ENCODE data around the gene KCND3.

The KCND3 gene

GRCh38 chr1:111837393-111837792, 152.1 kb downstream of the KCND3 start:
- no peak for DNase-seq

GRCh38 chr1:111836111-111836510, 153.4 kb downstream of the KCND3 start:
- no peak for DNase-seq

GRCh38 chr1:111835514-111835913, 154.0 kb downstream of the KCND3 start:
- no peak for DNase-seq

GRCh38 chr1:111834956-111835355, 154.5 kb downstream of the KCND3 start:
- no peak for DNase-seq

- no peak for DNase-seq
These were observed 156.1 kb downstream of the KCND3 start for GRCh38 chr1:111833334-111833733.

- DNase-seq, result no peak
These were observed 156.8 kb downstream of the KCND3 start for GRCh38 chr1:111832521-111833155.

- no peak for DNase-seq
These were observed 158.3 kb downstream of the KCND3 start for GRCh38 chr1:111831153-111831552.

- DNase-seq, result no peak
These were observed 161.5 kb downstream of the KCND3 start for GRCh38 chr1:111827946-111828345.

- no peak for DNase-seq
These were observed 163.2 kb downstream of the KCND3 start for GRCh38 chr1:111826278-111826677.

GRCh38 chr1:111825217-111825616, 164.3 kb downstream of the KCND3 start:
- no peak for DNase-seq

- no peak for DNase-seq
These were observed 167.3 kb downstream of the KCND3 start for GRCh38 chr1:111822138-111822537.

GRCh38 chr1:111821121-111821745, 168.2 kb downstream of the KCND3 start:
- no peak for DNase-seq

- DNase-seq, result no peak
These were observed 169.8 kb downstream of the KCND3 start for GRCh38 chr1:111819566-111820263.

GRCh38 chr1:111818546-111818945, 170.9 kb downstream of the KCND3 start:
- DNase-seq, result no peak

- no peak for DNase-seq
These were observed 171.4 kb downstream of the KCND3 start for GRCh38 chr1:111818081-111818480.

GRCh38 chr1:111814642-111815041, 174.8 kb downstream of the KCND3 start:
- no peak for DNase-seq

GRCh38 chr1:111814305-111814628, 175.2 kb downstream of the KCND3 start:
- DNase-seq, result no peak

GRCh38 chr1:111813440-111814304, 175.8 kb downstream of the KCND3 start:
- peak; percentile 66 for DNase-seq

- DNase-seq, result no peak
These were observed 177.2 kb downstream of the KCND3 start for GRCh38 chr1:111812306-111812705.

GRCh38 chr1:111811891-111812290, 177.6 kb downstream of the KCND3 start:
- DNase-seq, result no peak

- DNase-seq, result no peak
These were observed 184.2 kb downstream of the KCND3 start for GRCh38 chr1:111805251-111805650.

GRCh38 chr1:111804776-111805175, 184.7 kb downstream of the KCND3 start:
- peak; percentile 71 for DNase-seq

- DNase-seq, result no peak
These were observed 185.5 kb downstream of the KCND3 start for GRCh38 chr1:111803951-111804350.
